ENCODE results near the gene ATXN2.

Gene ATXN2

DNA sequence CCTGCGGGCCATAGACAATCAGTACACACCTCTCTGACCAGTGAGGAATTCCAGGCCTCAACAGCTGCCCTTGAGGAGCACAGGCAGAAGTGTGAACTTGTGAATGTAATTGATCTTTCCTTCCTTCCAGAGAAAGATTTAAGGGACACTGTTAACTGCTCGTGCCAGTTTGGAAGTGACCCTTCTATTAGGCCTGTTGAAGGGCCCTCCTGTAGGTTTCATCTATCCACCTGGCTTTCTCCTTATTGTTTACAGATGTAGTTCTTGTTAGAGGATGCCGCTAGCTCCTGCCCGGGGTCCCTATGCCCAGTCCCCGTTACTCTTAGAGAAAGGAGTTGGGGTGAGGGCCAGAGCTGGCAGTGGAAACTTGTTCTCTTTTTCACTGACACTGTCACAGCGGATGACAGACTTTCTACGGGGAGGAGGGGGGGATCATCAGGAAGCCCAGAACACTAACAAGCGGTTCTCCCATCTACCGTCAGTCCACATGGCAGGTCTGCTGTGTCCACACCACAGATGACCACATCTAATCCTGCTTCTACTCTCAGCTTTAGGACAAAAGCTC lies 150.8 kb downstream of the ATXN2 start:
- no peak for FAIRE-seq
- DNase-seq (ENCODE audit: insufficient read length, low spot score) = no peak
- TF ChIP-seq PAX5 (IDR thresholded peaks at IDR 0.05; ENCODE audit: insufficient read depth, low read length, severe bottlenecking) (no peak), POLR2AphosphoS5 (IDR thresholded peaks at IDR 0.05; ENCODE audit: low read depth, low read length) (no peak; the same call in 1 of the 2 replicates), POU2F2 (IDR thresholded peaks at IDR 0.05; ENCODE audit: low read depth, low read length) (no peak), POLR2A (IDR thresholded peaks at IDR 0.05; ENCODE audit: low read depth, low read length) (no peak), SPI1 (IDR thresholded peaks at IDR 0.05; ENCODE audit: low read depth, low read length) (no peak), TAF1 (IDR thresholded peaks at IDR 0.05; ENCODE audit: low read depth, low read length) (no peak)

- TF ChIP-seq SPI1 (IDR thresholded peaks at IDR 0.05; ENCODE audit: low read depth, low read length) (no peak), POLR2A (IDR thresholded peaks at IDR 0.05; ENCODE audit: low read depth, low read length) (no peak), POLR2AphosphoS5 (IDR thresholded peaks at IDR 0.05; ENCODE audit: low read depth, low read length) (no peak), POU2F2 (IDR thresholded peaks at IDR 0.05; ENCODE audit: low read depth, low read length) (no peak), TAF1 (IDR thresholded peaks at IDR 0.05; ENCODE audit: low read depth, low read length) (no peak), PAX5 (IDR thresholded peaks at IDR 0.05; ENCODE audit: insufficient read depth, low read length, severe bottlenecking) (no peak)
- no peak for DNase-seq (ENCODE audit: insufficient read length, low spot score)
- no peak for FAIRE-seq
These were observed 151.4 kb downstream of the ATXN2 start for GRCh38 chr12:111447571-111448265.

GRCh38 chr12:111446631-111447570 lies 152.2 kb downstream of the ATXN2 start:
- TF ChIP-seq TAF1 (IDR thresholded peaks at IDR 0.05; ENCODE audit: low read depth, low read length) (no peak), POLR2AphosphoS5 (IDR thresholded peaks at IDR 0.05; ENCODE audit: low read depth, low read length) (peak; percentile 4; the same call in 1 of the 2 replicates)
- DNase-seq (ENCODE audit: insufficient read length, low spot score) (no peak), FAIRE-seq (no peak)

- DNase-seq (ENCODE audit: insufficient read length, low spot score) (no peak), FAIRE-seq (peak; percentile 23)
- TF ChIP-seq POLR2AphosphoS5 (IDR thresholded peaks at IDR 0.05; ENCODE audit: low read depth, low read length) = peak; percentile 49; the same call in 1 of the 2 replicates
- no peak for TF ChIP-seq TAF1 (IDR thresholded peaks at IDR 0.05; ENCODE audit: low read depth, low read length)
These were observed 153.2 kb downstream of the ATXN2 start for GRCh38 chr12:111445726-111446581.

DNA sequence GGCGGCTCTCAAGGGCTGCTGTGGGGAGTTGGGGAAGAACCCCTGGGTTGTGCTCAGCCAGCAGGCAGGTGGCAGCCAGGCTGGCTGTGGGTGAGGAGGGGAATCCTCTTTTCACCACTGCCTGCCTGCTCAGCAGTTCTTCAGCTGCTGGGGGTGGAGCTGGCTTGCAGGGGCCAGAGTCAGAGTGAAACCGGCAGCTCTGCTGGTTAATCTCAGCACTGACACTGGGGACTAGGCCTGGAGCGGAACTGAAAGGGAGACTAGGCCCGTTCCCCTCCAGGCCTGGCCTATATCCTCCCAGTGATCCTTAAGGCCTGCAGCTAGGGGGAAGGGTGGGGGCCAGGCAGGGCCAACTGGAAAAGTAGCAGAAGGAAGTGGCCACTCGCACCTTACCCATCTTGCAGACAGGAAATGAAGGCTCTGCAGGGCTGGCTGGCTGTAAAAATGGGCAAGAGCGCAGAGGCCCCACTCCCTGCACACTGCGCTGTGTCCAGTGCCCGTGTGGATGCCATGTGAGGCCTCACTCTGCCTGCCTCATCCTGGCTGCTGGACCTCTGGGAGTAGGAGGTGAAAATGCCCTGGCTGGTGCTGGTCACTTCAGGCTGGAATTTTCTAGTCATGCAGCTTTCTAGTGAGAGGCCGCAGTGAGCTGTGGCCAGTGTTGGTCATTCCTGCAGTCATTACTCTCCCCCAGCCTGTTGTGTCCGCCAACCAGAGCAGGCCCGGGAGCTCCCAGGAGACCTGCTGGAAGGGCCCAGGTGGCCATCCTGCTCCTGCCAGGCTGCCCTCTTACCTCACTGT lies 154.0 kb downstream of the ATXN2 start:
- TF ChIP-seq POLR2AphosphoS5 (IDR thresholded peaks at IDR 0.05; ENCODE audit: low read depth, low read length) = no peak
- TF ChIP-seq POLR2A (IDR thresholded peaks at IDR 0.05; ENCODE audit: low read depth, low read length) = no peak; the same call in 1 of the 2 replicates
- no peak for TF ChIP-seq TAF1 (IDR thresholded peaks at IDR 0.05; ENCODE audit: low read depth, low read length)
- TF ChIP-seq POU2F2 (IDR thresholded peaks at IDR 0.05; ENCODE audit: low read depth, low read length) = peak; percentile 26; the same call in 1 of the 2 replicates
- peak; percentile 12 for TF ChIP-seq PAX5 (IDR thresholded peaks at IDR 0.05; ENCODE audit: insufficient read depth, low read length, severe bottlenecking)
- peak; percentile 98 for TF ChIP-seq SPI1 (IDR thresholded peaks at IDR 0.05; ENCODE audit: low read depth, low read length)
- FAIRE-seq (peak; percentile 99), DNase-seq (ENCODE audit: insufficient read length, low spot score) (peak; percentile 83)

DNA sequence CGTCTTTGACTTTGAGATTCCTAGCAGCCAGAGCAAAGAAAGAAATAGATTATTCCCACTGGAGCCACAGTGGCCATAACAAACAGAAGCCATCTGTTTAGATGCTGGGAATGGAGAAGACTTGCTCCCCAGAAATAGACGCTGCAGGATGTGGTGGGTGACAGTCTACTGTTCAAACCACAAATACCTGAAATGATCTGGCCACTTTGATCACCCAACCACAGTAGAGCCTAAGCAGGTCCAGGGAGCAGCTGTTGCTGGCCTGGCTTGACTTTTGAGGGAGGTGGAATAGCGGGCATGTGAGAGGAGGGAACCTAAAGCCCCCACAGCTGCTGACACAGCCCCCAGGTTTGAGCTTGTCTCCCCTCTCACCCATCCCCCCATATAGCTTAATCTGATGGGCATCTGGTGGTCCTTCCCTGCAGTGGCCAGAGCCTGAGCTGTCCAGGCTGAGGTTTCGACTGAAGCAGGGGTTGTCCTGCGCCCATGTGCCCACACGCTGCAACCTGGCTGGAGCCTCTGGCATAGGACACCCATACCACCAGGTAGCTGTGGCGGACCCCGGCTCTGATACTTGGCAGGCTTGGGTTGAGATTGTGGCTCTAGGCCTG lies 154.7 kb downstream of the ATXN2 start:
- peak; percentile 30; the same call in 1 of the 2 replicates for TF ChIP-seq TAF1 (IDR thresholded peaks at IDR 0.05; ENCODE audit: low read depth, low read length)
- TF ChIP-seq POLR2AphosphoS5 (IDR thresholded peaks at IDR 0.05; ENCODE audit: low read depth, low read length) = peak; percentile 67
- TF ChIP-seq PAX5 (IDR thresholded peaks at IDR 0.05; ENCODE audit: insufficient read depth, low read length, severe bottlenecking) = peak; percentile 85
- peak; percentile 75 for TF ChIP-seq POU2F2 (IDR thresholded peaks at IDR 0.05; ENCODE audit: low read depth, low read length)
- TF ChIP-seq POLR2A (IDR thresholded peaks at IDR 0.05; ENCODE audit: low read depth, low read length) = no peak
- 0 out of 2 replicates have a peak, but pooled peaks have one; percentile 17 for TF ChIP-seq SPI1 (IDR thresholded peaks at IDR 0.05; ENCODE audit: low read depth, low read length)
- DNase-seq (ENCODE audit: insufficient read length, low spot score) = no peak
- no peak for FAIRE-seq

GRCh38 chr12:111443586-111443985 lies 155.5 kb downstream of the ATXN2 start:
- DNase-seq (ENCODE audit: insufficient read length, low spot score) (no peak), FAIRE-seq (peak; percentile 90)
- TF ChIP-seq SPI1 (IDR thresholded peaks at IDR 0.05; ENCODE audit: low read depth, low read length) = no peak
- no peak for TF ChIP-seq PAX5 (IDR thresholded peaks at IDR 0.05; ENCODE audit: insufficient read depth, low read length, severe bottlenecking)
- TF ChIP-seq TAF1 (IDR thresholded peaks at IDR 0.05; ENCODE audit: low read depth, low read length) = no peak
- TF ChIP-seq POU2F2 (IDR thresholded peaks at IDR 0.05; ENCODE audit: low read depth, low read length) = no peak
- no peak for TF ChIP-seq POLR2AphosphoS5 (IDR thresholded peaks at IDR 0.05; ENCODE audit: low read depth, low read length)
- TF ChIP-seq POLR2A (IDR thresholded peaks at IDR 0.05; ENCODE audit: low read depth, low read length) = no peak

DNA sequence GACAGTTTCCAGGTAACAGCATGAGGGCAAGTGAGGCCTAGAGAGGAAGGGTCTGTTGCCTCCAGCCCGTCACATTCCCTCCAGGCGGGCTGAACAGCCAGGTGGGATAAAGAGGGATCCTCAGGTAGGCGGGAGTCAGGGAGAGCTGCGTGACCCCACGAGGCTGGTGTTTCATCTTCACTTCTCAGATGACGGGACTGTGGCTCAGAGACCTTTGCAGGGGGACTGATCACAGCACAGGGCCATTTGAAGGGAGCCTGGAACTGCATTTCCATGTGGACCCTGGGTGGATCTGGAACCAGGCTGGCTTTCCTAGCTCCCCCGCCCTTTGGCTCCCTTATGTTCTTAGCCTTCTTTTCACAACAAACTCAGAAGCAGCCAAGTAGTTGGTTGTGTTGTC lies 156.0 kb downstream of the ATXN2 start:
- no peak for FAIRE-seq
- no peak for TF ChIP-seq POLR2AphosphoS5 (IDR thresholded peaks at IDR 0.05; ENCODE audit: low read depth, low read length)
- no peak for TF ChIP-seq PAX5 (IDR thresholded peaks at IDR 0.05; ENCODE audit: insufficient read depth, low read length, severe bottlenecking)
- TF ChIP-seq POU2F2 (IDR thresholded peaks at IDR 0.05; ENCODE audit: low read depth, low read length) = no peak
- no peak for TF ChIP-seq SPI1 (IDR thresholded peaks at IDR 0.05; ENCODE audit: low read depth, low read length)
- no peak for TF ChIP-seq TAF1 (IDR thresholded peaks at IDR 0.05; ENCODE audit: low read depth, low read length)
- TF ChIP-seq POLR2A (IDR thresholded peaks at IDR 0.05; ENCODE audit: low read depth, low read length) = no peak
- no peak for DNase-seq (ENCODE audit: insufficient read length, low spot score)
